GM21576 (cell line): Measurements from ENCODE around the gene IFFO2.

Source experiments
- ATAC-seq: cut with Tn5 transposase; IDR thresholded peaks from one replicate; pipeline ENCODE4 v1.9.1; 2021; ENCODE audit warnings: mild to moderate bottlenecking, moderate library complexity; ENCODE audit not compliant: unreplicated experiment

Gene IFFO2

DNA sequence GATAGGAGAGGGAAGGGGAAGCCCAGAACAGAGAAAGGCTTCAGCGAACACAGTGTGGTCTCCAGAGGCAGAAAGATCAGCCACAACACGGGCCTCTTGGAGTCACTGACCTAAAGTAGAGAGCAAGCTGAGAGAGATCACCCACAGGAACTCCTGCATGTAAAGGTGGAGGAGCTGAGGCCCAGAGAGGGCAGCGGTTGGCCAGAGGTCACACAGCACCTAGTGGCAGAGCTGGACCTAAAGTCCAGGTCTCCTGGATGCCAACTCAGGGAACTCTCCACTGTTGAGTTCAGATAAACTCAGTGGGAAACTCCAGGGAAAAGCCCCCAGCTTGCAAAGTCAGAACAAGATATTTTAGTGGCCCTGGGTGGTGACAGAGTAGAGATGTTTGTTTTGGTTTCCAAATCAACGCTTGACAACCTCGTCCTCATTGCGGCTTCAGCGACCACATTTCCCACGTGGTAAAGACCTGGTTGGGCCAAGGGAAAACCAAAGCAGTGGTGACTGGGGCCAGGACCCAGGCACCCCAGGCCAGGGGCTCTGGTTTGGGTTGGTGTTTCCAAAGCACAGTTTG lies 4.6 kb downstream of the IFFO2 start:
- no peak for ATAC-seq

DNA sequence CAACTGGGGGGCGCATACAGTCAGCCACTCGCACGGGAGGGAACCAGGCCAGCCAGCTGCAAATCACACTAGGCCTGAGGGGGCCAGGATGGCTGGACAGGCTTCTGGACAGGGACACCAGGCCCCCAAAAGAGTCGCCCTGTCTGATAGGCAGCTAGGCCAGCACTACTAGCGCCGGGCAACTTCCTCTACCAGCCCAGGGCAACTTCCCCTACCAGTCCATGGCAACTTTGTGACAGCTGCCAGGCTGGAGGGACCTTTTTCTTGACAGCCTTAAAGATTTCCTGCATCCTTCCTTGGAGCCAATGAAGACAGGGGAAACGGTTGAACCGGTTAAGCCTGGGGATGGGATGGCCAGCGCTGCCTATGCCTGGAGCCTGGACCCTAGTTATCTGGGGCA lies 5.1 kb downstream of the IFFO2 start:
- no peak for ATAC-seq

DNA sequence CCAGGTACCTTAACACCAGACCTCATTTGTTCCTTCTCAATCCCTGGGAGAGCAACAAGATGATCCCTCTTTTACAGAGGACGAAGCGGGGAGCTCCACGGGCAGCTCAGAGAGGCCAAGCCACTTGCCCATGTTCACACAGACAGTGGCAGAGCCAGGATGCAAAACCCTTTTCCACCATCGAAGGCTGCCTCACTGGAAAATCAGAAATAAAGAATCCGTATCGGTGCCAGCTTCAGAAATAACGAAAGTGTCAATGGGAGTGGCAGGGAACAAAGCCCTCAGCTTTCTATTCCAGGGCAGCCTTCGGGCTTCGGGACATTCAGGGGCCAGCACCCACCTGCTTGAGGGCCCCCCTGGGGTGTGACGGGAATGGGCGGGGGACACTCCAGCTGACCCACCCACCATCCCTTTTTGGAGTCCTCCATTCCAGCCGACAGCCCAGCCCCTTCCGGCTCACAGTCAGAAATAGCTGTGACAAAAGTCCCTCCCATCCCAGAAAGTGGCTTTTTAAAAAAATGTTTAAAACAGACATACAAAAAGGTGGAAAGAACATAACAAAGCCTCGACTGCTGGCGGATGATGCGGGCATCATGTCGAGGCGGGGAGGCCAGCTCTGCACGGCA lies 6.0 kb downstream of the IFFO2 start:
- ATAC-seq: no peak

DNA sequence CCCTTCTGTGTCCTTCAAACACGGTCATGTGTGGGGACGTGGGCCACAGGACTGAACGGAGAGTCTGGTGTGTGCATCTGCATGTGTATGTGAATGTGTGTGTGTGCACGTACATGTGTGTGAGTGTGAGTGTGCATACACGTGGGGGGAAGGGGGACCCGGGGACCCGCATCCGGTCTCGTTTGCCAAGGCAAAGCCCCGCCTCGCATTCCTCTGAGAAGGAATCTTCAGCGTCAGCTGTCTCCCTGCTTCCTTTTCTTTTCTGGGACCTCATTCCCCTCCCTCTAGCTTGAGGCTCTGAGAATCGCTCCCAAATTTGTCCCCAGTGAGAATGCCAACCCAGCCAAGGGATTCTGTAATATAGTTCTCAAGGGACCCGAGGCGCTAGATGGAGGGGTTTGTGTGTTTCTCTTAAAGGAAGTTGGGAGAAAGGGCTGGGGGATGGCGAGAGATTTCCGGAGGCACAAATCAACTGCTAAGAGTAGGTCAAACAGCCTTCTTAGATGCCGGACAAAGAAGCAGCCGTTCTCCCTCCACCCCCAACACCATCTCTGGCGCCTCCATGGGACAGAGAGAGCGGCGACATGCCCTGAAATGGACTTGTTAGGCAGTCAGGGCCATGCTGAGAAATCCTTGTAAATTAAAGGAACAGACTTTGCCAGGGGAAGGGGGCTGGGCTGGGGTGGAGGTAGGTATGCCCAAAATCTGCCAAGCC lies 6.6 kb downstream of the IFFO2 start:
- no peak for ATAC-seq

DNA sequence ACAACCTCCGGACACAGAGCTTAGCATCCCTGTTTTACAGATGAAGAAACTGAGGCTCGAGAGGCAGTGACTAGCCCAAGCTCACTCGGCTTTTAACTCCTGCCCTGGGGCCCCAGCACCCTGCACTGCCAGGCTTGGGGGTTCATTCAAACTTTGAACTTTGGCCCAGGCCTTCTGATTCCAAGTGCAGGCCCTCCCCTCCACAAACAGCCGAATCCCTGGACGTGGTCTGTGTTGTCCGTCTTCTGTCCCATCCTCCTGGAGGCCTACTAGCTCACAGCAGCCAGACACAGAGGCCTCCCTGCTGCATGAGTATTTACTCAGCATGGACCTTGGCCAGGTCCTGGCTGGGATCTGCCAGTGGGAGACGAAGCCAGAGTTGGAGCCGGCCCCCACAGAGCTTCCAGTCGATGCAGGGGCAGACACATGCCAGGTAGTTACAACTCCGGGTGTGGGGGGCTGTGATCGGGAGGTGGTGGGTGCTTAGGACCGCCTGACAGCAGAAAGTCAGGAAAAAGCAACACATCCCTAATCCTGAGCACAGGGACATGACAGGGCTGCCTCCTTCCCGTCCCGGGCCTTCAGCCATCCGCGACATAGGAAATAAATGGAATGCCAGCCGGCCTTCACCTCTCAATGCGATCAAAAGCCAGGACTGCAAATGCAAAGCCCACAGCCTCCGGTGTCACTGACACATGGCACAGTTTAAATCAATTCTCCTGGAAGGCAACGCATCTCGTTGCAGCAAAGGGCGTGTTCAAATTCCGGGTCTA lies 7.4 kb downstream of the IFFO2 start:
- ATAC-seq: no peak

DNA sequence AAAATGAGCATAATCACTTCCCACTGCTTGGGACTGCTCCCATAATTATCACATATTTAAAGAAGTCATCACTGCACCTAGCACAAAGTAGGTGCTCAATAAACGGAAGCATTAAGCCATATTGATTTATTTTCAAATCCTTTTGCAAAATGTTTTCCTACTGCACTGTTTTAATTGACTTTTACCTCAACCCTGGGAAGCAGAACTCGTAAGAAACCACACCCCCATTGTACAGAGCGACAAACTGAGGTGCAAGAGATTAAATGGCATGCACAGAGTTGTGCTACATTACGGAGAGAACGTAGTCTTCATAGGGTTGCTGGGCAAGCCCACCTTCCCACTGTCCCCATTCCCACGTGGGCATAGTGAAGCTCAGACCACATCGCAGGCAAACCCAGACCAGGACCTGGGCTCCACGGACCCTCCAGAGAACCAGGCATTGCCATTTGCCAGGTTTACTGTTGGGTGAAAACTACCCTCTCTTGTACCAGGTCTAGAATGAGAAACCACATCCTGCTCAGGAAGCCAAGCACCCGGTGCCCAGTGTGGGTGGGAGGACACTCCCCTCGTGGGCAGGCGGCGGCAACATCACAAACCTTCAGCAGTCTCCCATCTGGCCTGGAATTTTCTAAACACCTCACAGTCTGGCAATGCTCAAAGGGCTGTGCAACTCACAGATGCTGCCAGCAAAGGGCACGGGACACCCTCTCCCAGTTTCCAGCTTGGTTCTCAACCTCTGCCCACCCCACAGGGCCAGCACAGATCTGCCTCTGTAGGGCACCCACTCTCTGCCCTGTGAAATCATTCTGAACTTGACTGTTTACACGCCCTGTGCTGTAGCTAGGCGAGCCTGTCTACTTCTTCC lies 8.2 kb downstream of the IFFO2 start:
- ATAC-seq: no peak

DNA sequence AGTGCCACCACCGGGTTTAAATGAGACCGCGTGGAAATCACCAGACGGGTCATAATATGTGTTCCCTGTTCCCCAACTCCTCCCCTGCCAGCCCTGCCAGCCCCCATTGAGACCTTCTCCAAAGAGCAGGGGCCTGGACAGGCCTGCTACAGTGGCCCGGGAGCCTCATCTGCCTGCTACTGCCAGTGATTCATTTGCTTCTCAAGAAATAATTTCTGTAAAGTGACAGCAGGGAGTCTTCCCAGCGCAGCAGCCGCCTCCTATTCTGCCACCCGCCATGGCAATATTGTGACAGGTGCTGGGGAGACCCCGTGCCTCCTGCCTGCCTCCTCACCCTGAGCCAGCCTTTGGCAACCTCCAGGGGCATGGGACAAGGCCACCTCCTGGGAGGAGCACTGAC lies 8.9 kb downstream of the IFFO2 start:
- ATAC-seq: no peak

DNA sequence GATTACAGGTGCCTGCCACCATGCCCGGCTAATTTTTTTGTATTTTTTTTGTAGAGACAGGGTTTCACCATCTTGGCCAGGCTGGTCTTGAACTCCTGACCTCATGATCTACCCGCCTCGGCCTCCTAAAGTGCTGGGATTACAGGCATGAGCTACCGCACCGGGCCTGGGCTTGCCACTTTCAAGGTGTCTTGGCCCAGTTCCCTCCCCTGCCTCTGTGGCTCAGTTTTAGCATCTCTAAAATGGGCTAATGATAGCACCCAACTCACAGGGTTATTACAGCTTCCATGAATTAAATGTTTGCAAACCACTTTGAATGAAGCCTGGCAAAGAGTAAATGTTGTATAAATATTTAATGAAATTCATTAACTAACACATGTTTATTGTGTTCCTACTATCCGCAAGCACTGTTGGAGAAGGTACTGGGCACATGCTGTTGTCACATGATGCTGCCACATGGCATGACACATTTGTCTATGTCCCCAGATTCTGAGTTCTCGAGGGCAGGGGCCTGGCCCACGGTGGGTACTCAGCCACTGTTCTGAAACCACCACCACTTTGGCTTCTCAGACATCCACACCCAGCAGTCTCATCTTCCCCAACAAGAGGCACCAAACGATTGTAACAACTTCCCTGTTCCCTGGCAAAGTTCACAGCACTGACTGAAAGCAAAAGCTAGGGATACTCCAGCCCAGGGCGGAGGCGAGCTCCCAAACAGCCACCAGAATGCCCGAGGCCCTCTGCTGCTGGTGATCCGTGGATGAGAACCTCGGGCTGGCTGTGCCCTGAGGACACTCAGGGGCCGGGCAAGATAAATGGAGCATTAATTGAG lies 9.7 kb downstream of the IFFO2 start:
- ATAC-seq: no peak

DNA sequence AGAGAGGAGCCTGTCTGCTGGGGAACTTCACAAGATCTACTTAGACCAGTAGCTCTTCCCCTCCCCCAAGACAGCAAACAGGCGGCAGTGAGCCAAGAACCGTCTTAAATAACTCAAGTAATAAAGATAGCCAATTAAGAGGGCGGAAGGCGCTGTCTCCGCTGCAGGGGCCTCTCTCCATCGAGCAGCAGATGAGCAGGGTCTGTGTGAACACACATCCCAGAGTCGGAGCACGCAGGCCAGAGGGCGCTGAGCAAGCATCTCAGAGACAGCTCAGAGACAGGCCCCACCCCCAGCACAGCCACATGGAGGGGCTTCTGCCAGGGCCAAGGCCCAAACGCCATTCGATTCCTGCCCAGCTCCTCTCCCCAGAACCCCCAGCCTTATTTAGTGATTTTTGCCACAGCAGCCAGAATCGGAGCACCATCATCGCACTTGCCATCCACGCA lies 11.1 kb downstream of the IFFO2 start:
- no peak for ATAC-seq

DNA sequence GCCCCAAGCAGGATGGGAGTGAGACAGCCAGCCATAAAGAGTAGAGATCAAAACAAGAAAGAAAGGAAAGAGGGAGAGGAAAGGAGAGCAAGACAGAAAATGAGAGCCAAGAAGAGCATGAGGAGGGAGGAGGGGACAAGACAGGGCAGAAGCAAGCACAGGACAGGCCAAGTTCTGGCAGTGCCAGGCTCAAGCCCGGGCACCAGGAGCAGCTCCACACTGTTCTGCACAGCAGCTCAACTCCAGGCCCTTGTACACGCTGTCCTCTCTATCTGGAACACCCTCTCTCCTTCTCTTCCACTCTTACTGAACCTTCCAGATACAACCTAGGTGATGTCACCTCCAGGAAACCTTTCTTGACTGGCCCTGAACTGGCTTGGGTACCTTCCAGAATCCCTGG lies 11.7 kb downstream of the IFFO2 start:
- no peak for ATAC-seq

DNA sequence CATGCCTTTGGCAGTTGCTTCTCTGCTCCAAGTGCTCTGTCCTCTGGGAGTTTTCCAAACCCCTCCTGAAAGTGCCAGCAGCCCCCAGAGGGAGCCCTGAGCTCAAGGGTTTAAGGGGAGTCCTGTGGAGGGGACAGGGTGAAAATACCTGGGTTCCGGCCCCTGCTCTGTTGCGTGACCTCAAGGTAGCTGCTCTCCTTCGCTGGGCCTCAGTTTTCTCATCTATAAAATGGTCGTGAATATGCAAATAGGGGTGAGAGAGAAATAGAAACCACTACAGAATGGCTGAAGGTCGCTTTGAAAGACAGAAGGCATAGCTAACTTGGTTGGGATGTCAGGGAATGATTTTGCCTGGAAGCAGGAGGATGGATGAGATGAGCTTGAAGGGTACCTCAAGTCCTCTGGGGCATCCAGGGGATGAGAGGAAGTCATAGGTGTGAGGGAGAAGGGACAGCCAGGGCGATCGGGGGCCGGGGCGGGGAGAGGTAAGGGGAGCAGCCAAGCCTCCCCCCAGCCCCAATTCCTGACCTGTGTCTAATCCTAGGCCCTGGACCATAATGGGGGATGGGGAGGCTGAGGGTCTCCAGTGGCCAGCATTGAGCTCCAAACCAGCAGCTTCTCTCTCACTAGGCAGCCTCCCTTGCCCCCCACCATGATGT lies 12.4 kb downstream of the IFFO2 start:
- ATAC-seq: no peak

DNA sequence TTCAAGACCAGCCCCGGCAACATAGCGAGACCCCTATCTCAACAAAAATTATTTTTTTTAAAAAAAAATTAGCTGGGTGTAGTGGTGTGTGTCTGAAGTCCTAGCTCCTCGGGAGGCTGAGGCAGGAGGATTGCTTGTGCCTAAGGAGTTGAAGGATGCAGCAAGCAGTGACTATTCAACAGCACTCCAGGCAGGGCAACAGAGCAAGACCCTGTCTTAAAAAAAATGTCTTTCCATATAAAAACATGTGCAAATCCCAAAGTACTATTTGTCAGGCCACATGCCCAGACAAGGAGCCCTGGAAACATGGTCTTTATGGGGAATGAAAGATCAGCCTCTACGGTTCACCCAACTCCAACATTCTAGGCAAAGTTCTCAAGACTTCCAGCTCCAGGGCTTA lies 13.3 kb downstream of the IFFO2 start:
- ATAC-seq: no peak

DNA sequence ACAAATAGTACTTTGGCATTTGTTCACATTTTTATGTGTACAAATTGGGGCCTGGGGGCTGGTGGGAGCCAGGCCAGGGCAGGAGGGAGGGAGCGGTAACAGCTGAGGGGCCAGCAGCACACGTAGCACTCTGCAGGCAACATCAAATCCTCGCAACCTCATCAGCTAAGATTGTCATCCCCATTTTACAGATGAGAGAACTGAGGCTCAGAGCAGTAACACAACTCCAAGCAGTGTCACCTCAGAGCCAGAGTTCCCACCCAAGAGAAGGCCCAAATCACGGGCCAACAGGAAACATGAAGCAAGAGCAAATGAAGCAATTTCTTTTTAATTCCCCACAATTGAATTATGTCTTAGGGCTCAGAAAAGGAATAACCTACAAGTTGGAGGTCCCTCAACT lies 14.1 kb downstream of the IFFO2 start:
- ATAC-seq: no peak

DNA sequence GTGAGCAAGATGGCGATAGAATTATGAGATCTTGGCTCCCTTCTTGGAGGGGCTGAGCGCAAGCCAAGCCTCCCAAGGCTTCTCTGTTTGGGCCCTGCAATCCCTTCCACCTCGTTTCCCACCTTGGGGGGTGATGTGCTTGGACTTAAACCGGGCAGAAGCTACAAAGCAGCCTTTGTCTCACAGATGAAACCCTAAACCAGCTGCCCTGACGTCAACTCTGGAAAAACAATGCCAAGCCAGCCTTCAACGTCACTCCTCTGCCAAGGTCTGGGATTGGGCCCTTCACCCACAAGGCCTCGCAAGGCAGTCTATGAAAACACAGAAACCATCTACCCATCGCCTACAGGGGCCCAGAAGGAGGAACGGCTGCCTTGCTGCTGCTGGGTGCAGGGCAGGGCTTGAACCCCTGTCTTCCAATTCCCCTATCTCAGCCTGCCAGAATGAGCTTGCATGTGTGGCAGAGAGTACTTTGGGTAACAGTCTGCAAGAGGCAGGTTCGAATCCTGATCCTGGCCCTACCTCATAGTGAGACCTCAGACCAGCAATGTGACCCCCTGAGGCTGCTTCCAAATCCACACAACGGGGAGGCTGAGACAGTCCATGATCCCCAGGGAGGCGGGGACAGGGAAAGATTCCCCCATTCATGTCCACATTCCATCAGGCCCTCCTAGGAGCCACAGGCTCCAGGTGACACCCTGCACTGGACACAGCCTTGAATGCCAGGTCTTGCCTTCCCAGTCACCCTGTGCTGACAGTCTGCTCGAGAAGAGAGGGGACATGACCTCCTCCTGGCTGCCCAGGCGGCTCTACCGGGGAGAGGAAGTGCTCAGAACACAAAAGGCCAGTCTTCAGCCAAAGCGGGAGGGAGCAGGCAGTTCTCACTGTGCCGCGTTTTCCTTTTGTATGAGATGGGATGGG lies 15.0 kb downstream of the IFFO2 start:
- ATAC-seq: no peak

DNA sequence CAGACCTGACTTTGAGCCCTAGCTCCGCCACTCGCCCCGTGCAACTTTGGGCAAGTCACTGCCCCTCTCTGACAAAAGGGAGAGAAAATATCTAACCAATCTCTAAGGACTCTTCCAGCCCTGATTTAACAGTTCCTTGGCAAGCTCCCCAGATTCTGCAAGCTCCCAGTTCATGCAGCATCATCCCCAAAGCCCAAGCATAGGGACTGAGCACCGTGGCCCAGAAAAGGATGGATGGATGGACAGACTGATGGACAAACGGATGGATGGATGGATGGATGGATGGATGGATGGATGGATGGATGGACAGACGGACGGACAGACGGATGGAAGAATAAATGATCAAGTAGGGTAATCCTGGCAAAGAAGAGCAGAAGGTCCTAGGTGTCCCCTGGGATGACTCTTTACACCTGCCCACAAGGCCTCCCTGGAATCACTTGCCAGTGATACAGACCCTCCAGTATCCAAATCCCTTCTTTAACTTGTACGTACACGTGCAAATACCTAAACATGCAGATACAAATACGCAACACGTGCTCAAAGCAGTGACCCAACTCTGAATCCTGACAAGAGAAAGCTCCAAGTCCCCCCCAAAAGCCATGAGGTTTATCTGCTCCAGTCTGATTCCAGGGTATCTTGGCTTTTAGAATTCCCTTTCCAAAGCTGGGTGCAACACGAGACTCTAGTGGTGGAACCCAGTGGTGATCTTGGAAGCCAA lies 16.0 kb downstream of the IFFO2 start:
- no peak for ATAC-seq

DNA sequence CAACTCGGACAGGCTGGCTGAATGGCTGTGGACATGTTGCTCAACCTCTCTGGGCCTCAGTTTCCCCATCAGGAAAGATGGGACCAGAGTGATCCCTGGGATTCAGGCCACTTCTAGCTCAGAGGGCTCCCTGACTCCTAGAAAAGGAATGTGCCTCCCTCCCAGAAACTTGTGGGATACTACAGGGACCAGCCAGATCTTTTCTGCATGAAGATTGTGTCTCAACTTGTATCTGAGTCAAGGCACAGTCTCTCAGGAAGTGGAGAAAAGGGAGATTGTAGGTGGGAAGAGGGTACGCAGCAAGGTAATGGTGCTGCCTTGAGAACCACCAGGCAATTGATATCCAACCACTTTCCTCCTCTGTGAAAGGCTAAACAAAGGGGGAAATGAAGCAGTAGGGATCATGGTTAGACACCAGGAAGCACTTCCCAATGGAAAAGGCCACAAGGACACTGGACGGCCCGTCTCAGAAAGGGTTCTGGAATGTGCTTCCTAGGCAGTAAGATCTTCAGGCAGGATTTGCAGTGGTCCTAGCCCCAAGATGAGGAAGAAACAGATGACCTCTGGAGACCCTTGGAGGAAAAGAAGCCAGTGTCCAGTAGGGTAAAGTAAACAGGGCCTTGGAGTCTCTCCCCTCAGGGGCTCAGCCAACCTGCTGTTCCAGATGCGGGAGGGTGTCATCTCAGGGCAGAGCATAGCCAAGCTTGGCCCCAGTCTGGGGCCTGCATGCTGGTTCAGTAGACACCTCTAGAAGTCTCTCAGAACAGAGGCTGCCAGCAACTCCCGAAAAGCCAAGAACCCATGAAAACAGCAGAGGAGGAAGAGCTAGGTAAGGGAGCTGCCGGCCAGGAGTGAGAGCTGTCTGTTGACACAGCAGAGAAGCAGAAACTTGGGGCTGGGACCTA lies 16.8 kb downstream of the IFFO2 start:
- ATAC-seq: no peak

DNA sequence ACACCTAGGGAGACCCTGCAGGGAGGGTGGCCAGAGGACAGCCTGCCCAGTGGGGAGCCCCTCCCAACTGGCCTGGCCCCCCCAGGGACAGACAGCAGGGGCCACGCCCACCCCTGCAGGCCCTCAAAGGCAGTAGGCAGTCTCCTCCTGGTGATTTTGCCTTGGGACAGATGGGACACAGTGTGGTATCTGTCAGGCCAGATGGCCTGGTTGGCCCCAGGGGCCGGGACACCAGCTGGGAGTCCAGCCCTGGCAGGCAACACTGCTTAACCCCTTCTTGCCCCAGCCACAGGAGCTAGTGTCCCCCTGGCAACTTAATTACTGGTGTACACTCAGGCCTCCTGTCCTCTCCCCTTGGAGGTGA lies 17.8 kb downstream of the IFFO2 start:
- no peak for ATAC-seq
